SK-N-SH treated with all-trans-retinoic acid at 6 μM for 48 hours (cell line): ENCODE data around the gene RRAD.

ENCODE experiments used
- ZFP3 ChIP-seq: fragments of 250-450 bp; sonication (Bioruptor Pico); IDR thresholded peaks from 2 replicates; pipeline ENCODE4 v1.5.0; 2020; ENCODE audit warnings: mild to moderate bottlenecking, moderate library complexity
- ZNF8 ChIP-seq: fragments of 450-650 bp; formaldehyde crosslinking; IDR thresholded peaks from 2 replicates; pipeline ENCODE4 v1.5.0; 2020; ENCODE audit warnings: mild to moderate bottlenecking, moderate library complexity

- TF ChIP-seq ZNF8 (no peak), ZFP3 (CRISPR knock-in tag) (no peak)
These were observed 25.9 kb downstream of the RRAD start for GRCh38 chr16:66899310-66899944.
